ENCODE data around the gene KRTAP10-8.

The KRTAP10-8 gene

GRCh38 chr21:44618909-44619308 lies 7.0 kb downstream of the KRTAP10-8 start:
- no peaks in the 10 kb centered on the region for H3F3A ChIP-seq (ENCODE audit: insufficient read depth, low read length)
- no peaks in the 10 kb centered on the region for H4K20me1 ChIP-seq (ENCODE audit: insufficient read depth, low read length)
- H3K4me1 ChIP-seq (ENCODE audit: low read length), result no peaks in the 10 kb centered on the region
- TF ChIP-seq EZH2 (optimal IDR thresholded peaks at IDR 0.05; ENCODE audit: low read depth, low read length), result no peak
- TF ChIP-seq CTCF (IDR thresholded peaks at IDR 0.05; ENCODE audit: low read length), result no peak
- no peak for TF ChIP-seq EZH2phosphoT487 (IDR thresholded peaks at IDR 0.05; ENCODE audit: low read length)
- no peak overlapping the region for H3K4me3 ChIP-seq (ENCODE audit: low read length)
- H3K9ac ChIP-seq (ENCODE audit: low read length), result no peak overlapping the region
- no peaks in the 10 kb centered on the region for H3K9me2 ChIP-seq (replicated peaks; ENCODE audit: insufficient read depth, low read length)
- DNase-seq, result no peak
- H3K36me3 ChIP-seq (replicated peaks; ENCODE audit: insufficient read depth, low read length), result no peaks in the 10 kb centered on the region
- no peak overlapping the region for H3K27ac ChIP-seq (ENCODE audit: low read length)
- no peak overlapping the region for H2AFZ ChIP-seq (ENCODE audit: low read length)
- H3K4me2 ChIP-seq (ENCODE audit: low read depth, low read length), result peak overlapping the region; percentile 11; the same call in 1 of the 2 replicates
- peaks cover 81% of the 10 kb centered on the region for H3K27me3 ChIP-seq (replicated peaks; ENCODE audit: insufficient read depth, low read length)
- no peaks in the 10 kb centered on the region for H3K9me3 ChIP-seq (replicated peaks; ENCODE audit: insufficient read depth, low read length)
- H3K79me2 ChIP-seq (ENCODE audit: low read length), result no peaks in the 10 kb centered on the region

- H2AFZ ChIP-seq (ENCODE audit: low read length), result no peak overlapping the region
- H3K4me1 ChIP-seq (ENCODE audit: low read length), result no peaks in the 10 kb centered on the region
- no peaks in the 10 kb centered on the region for H3K36me3 ChIP-seq (replicated peaks; ENCODE audit: insufficient read depth, low read length)
- no peaks in the 10 kb centered on the region for H4K20me1 ChIP-seq (ENCODE audit: insufficient read depth, low read length)
- DNase-seq, result no peak
- H3K27ac ChIP-seq (ENCODE audit: low read length), result no peak overlapping the region
- H3K9ac ChIP-seq (ENCODE audit: low read length), result no peak overlapping the region
- H3K27me3 ChIP-seq (replicated peaks; ENCODE audit: insufficient read depth, low read length), result peaks cover 81% of the 10 kb centered on the region
- H3F3A ChIP-seq (ENCODE audit: insufficient read depth, low read length), result no peaks in the 10 kb centered on the region
- H3K79me2 ChIP-seq (ENCODE audit: low read length), result no peaks in the 10 kb centered on the region
- H3K4me3 ChIP-seq (ENCODE audit: low read length), result no peak overlapping the region
- TF ChIP-seq EZH2 (optimal IDR thresholded peaks at IDR 0.05; ENCODE audit: low read depth, low read length), result no peak
- TF ChIP-seq CTCF (IDR thresholded peaks at IDR 0.05; ENCODE audit: low read length), result no peak
- no peak for TF ChIP-seq EZH2phosphoT487 (IDR thresholded peaks at IDR 0.05; ENCODE audit: low read length)
- H3K4me2 ChIP-seq (ENCODE audit: low read depth, low read length), result no peak overlapping the region
- H3K9me2 ChIP-seq (replicated peaks; ENCODE audit: insufficient read depth, low read length), result no peaks in the 10 kb centered on the region
- H3K9me3 ChIP-seq (replicated peaks; ENCODE audit: insufficient read depth, low read length), result no peaks in the 10 kb centered on the region
Observed at GRCh38 chr21:44619886-44620285, 8.0 kb downstream of the KRTAP10-8 start.

GRCh38 chr21:44623575-44623974 lies 11.7 kb downstream of the KRTAP10-8 start:
- Histone ChIP-seq H2AFZ (ENCODE audit: low read length) (no peak overlapping the region), H3K79me2 (ENCODE audit: low read length) (no peaks in the 10 kb centered on the region), H4K20me1 (ENCODE audit: insufficient read depth, low read length) (no peaks in the 10 kb centered on the region), H3K4me3 (ENCODE audit: low read length) (no peak overlapping the region), H3K4me1 (ENCODE audit: low read length) (no peaks in the 10 kb centered on the region), H3F3A (ENCODE audit: insufficient read depth, low read length) (no peaks in the 10 kb centered on the region), H3K27ac (ENCODE audit: low read length) (no peak overlapping the region), H3K9me2 (replicated peaks; ENCODE audit: insufficient read depth, low read length) (no peaks in the 10 kb centered on the region), H3K9me3 (replicated peaks; ENCODE audit: insufficient read depth, low read length) (no peaks in the 10 kb centered on the region), H3K27me3 (replicated peaks; ENCODE audit: insufficient read depth, low read length) (peaks cover 55% of the 10 kb centered on the region), H3K36me3 (replicated peaks; ENCODE audit: insufficient read depth, low read length) (no peaks in the 10 kb centered on the region), H3K9ac (ENCODE audit: low read length) (no peak overlapping the region), H3K4me2 (ENCODE audit: low read depth, low read length) (no peak overlapping the region)
- TF ChIP-seq EZH2phosphoT487 (IDR thresholded peaks at IDR 0.05; ENCODE audit: low read length) (no peak), EZH2 (optimal IDR thresholded peaks at IDR 0.05; ENCODE audit: low read depth, low read length) (no peak), CTCF (IDR thresholded peaks at IDR 0.05; ENCODE audit: low read length) (no peak)
- DNase-seq, result no peak

Data from MM.1S (cell line).